CD14-positive monocyte (primary cell): Measurements from ENCODE around the gene CDK3. TPM values are rescaled to one million over a fixed set of nuclear protein-coding genes. Genes with fewer than 3 reads are reported as not detected.

Source experiments
- DNase-seq, 3 donors: peaks; one replicate each; pipeline ENCODE4 v3.0.0-alpha.2; 2011 to 2022
- H2AFZ ChIP-seq: 2 replicates; pipeline ENCODE4 v1.6.0; 2012; ENCODE audit warnings: mild to moderate bottlenecking, low read depth, low read length, inconsistent platforms; ENCODE audit not compliant: insufficient read depth, poor library complexity, severe bottlenecking
- H3K27ac ChIP-seq, 2 donors: 1 replicate in 1 of 2; 2 replicates in 1 of 2; pipeline ENCODE4 v1.5.1; 2012 to 2013; ENCODE audit warnings: low read length in 2 of 2, control low read depth in 1 of 2, inconsistent platforms in 1 of 2, low read depth in 1 of 2, mild to moderate bottlenecking in 1 of 2
- H3K27me3 ChIP-seq, 2 donors: one replicate each; pipeline versions ENCODE4 v1.6.0 to v1.6.1; 2011 to 2013; ENCODE audit warnings: low read length in 2 of 2; ENCODE audit not compliant: control insufficient read depth in 2 of 2, insufficient read depth in 2 of 2
- H3K36me3 ChIP-seq, 2 donors: replicated peaks in 1 of 2; 1 replicate in 1 of 2; 2 replicates in 1 of 2; pipeline versions ENCODE4 v1.5.1 to v1.6.1; 2012 to 2013; ENCODE audit warnings: low read length in 2 of 2, control low read depth in 1 of 2, inconsistent platforms in 1 of 2, mild to moderate bottlenecking in 1 of 2; ENCODE audit not compliant: insufficient read depth in 2 of 2, control insufficient read depth in 1 of 2
- H3K4me1 ChIP-seq, 2 donors: 1 replicate in 1 of 2; 2 replicates in 1 of 2; pipeline versions ENCODE4 v1.5.1 to v1.6.1; 2012 to 2013; ENCODE audit warnings: low read length in 2 of 2, control low read depth in 1 of 2, inconsistent platforms in 1 of 2, mild to moderate bottlenecking in 1 of 2, moderate library complexity in 1 of 2; ENCODE audit not compliant: insufficient read depth in 2 of 2, control insufficient read depth in 1 of 2
- H3K4me2 ChIP-seq: replicated peaks from 2 replicates; pipeline ENCODE3; 2012; ENCODE audit warnings: low read length, moderate library complexity, mild to moderate bottlenecking; ENCODE audit not compliant: poor library complexity, severe bottlenecking; ENCODE audit errors: extremely low read depth
- H3K4me3 ChIP-seq, 3 experiments: fragments of 200-600 bp in 1 of 3; sonication (generic) in 1 of 3; replicated peaks in 1 of 3; 1 replicate in 2 of 3; 2 replicates in 1 of 3; pipeline ENCODE4 v1.5.1; 2011 to 2013; ENCODE audit warnings: low read length in 3 of 3, mild to moderate bottlenecking in 3 of 3, control low read depth in 2 of 3, low read depth in 2 of 3, inconsistent platforms in 1 of 3, moderate library complexity in 1 of 3
- H3K79me2 ChIP-seq: 2 replicates; pipeline ENCODE4 v1.6.0; 2012; ENCODE audit warnings: mild to moderate bottlenecking, control low read depth, inconsistent platforms, low read length, moderate library complexity; ENCODE audit not compliant: insufficient read depth
- H3K9ac ChIP-seq: 2 replicates; pipeline ENCODE4 v1.6.0; 2017; ENCODE audit warnings: low read length, mild to moderate bottlenecking; ENCODE audit not compliant: insufficient read depth, poor library complexity, severe bottlenecking
- H3K9me3 ChIP-seq, 2 donors: replicated peaks in 1 of 2; 1 replicate in 1 of 2; 2 replicates in 1 of 2; pipeline versions ENCODE4 v1.5.1 to v1.6.1; 2012 to 2013; ENCODE audit warnings: low read length in 2 of 2, control low read depth in 1 of 2; ENCODE audit not compliant: control insufficient read depth in 1 of 2, insufficient read depth in 1 of 2
- H4K20me1 ChIP-seq: 2 replicates; pipeline ENCODE4 v1.6.0; 2012; ENCODE audit warnings: mild to moderate bottlenecking, low read length, control low read depth, moderate library complexity; ENCODE audit not compliant: insufficient read depth
- H3K27ac Mint-ChIP-seq, 7 donors: one replicate each; pipeline ENCODE4 v1.8.0; 2020; ENCODE audit warnings: mild to moderate bottlenecking in 7 of 7, mixed read lengths in 7 of 7, moderate library complexity in 6 of 7, inconsistent platforms in 2 of 7
- H3K27me3 Mint-ChIP-seq, 3 donors: one replicate each; pipeline ENCODE4 v1.8.0; 2021 to 2022; ENCODE audit warnings: low read depth in 3 of 3, mild to moderate bottlenecking in 3 of 3, mixed read lengths in 3 of 3, moderate library complexity in 3 of 3, inconsistent platforms in 1 of 3
- H3K36me3 Mint-ChIP-seq, 2 donors: one replicate each; pipeline ENCODE4 v1.8.0; 2020; ENCODE audit warnings: mixed read lengths in 2 of 2, inconsistent platforms in 1 of 2, mild to moderate bottlenecking in 1 of 2
- H3K4me1 Mint-ChIP-seq: one replicate; pipeline ENCODE4 v1.8.0; 2020; ENCODE audit warnings: mild to moderate bottlenecking, mixed read lengths
- H3K4me3 Mint-ChIP-seq, 2 donors: one replicate each; pipeline ENCODE4 v1.8.0; 2020; ENCODE audit warnings: mild to moderate bottlenecking in 2 of 2, mixed read lengths in 2 of 2, moderate library complexity in 1 of 2
- H3K9me3 Mint-ChIP-seq, 7 donors: one replicate each; pipeline ENCODE4 v1.8.0; 2020 to 2022; ENCODE audit warnings: mixed read lengths in 7 of 7, mild to moderate bottlenecking in 6 of 7, moderate library complexity in 6 of 7, inconsistent platforms in 2 of 7
- CTCF ChIP-seq: fragments of 200-600 bp; IDR thresholded peaks from one replicate; pipeline ENCODE4 v1.8.0; 2022; ENCODE audit warnings: antibody characterized with exemption, mild to moderate bottlenecking
- WGBS: methylation state at CpG from one replicate; pipeline ENCODE4 v1.1.5; 2013; ENCODE audit warnings: missing lambda C conversion rate; ENCODE audit not compliant: insufficient coverage; 5-methylcytosine and 5-hydroxymethylcytosine counted together
- intact Hi-C, 2 donors: fragments of 100-400 bp; cut with micrococcal nuclease; formaldehyde crosslinking; loops; one replicate each; pipeline versions ENCODE4 v1.15.0 to v1.15.1; 2023
- polyA plus RNA-seq, 3 donors: library from polyadenylated mRNA; depleted of rRNA in 1 of 3; unstranded in 2 of 3; stranded (reverse) in 1 of 3; fragments of 300-500 nt in 2 of 3; fragments of >200 nt in 1 of 3; fragmentation: Illumina TruSeq in 2 of 3; gene quantifications; 1 replicate in 2 of 3; 2 replicates in 1 of 3; pipeline ENCODE4 v1.2.3, GENCODE V29; 2012 to 2021

Gene CDK3
- polyA plus RNA-seq, 3 donors, result 25.5 TPM; not detected in 2

DNA sequence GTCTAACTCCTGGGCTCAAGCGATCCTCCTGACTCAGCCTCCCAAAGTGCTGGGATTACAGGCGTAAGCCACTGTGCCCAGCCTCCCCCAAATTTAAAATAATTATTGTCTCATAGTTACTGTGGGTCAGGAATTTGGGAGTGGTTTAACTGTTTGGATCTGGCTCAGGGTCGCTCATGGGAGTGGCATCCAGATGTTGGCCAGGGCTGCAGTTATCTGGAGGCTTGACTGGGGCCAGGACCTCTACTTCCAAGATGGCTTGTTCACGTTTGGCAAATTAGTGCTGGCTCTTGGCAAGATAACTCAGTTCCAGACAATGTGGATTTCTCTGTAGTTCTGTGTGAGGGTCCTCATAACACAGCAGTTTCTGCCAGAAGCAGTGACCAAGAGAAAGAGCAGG, 13.6 kb upstream of the CDK3 start:
- H3K4me2 ChIP-seq, result no peak overlapping the region
- H2AFZ ChIP-seq, result no peak overlapping the region
- peaks cover 19% of the 10 kb centered on the region for H3K4me1 Mint-ChIP-seq
- peaks cover 3 to 26% of the 10 kb centered on the region in 2 donors for H3K36me3 ChIP-seq
- H3K4me3 Mint-ChIP-seq, result no peak overlapping the region
- 95% methylated on average over 3 of the region's 4 CpGs for WGBS
- H3K9me3 Mint-ChIP-seq, result peaks cover 0 to 1% (median 0%) of the 10 kb centered on the region in 7 donors
- no peak overlapping the region for H3K27ac Mint-ChIP-seq
- H3K9me3 ChIP-seq, result no peaks in the 10 kb centered on the region
- no peak overlapping the region for H3K4me3 ChIP-seq
- H4K20me1 ChIP-seq, result no peaks in the 10 kb centered on the region
- DNase-seq, result no peak
- no peak overlapping the region for H3K9ac ChIP-seq
- no peaks in the 10 kb centered on the region for H3K79me2 ChIP-seq
- H3K36me3 Mint-ChIP-seq, result peaks cover 24 to 32% of the 10 kb centered on the region in 2 donors
- no peaks in the 10 kb centered on the region for H3K27me3 ChIP-seq
- H3K27me3 Mint-ChIP-seq, result no peaks in the 10 kb centered on the region
- TF ChIP-seq CTCF, result no peak
- H3K4me1 ChIP-seq, result peaks cover 20 to 23% of the 10 kb centered on the region in 2 donors
- intact Hi-C loops, result no loop called here
- H3K27ac ChIP-seq, result no peak overlapping the region

- H3K9ac ChIP-seq, result no peak overlapping the region
- no peaks in the 10 kb centered on the region for H3K79me2 ChIP-seq
- peaks cover 9 to 11% of the 10 kb centered on the region in 2 donors for H3K4me1 ChIP-seq
- H3K4me2 ChIP-seq, result no peak overlapping the region
- H3K27me3 Mint-ChIP-seq, result peaks cover 0 to under 1% (median 0%) of the 10 kb centered on the region in 3 donors
- peaks cover 0 to 1% (median 0%) of the 10 kb centered on the region in 7 donors for H3K9me3 Mint-ChIP-seq
- H2AFZ ChIP-seq, result no peak overlapping the region
- H4K20me1 ChIP-seq, result no peaks in the 10 kb centered on the region
- peak overlapping the region in 1 of 7 donors; percentile 46 for H3K27ac Mint-ChIP-seq
- no peak overlapping the region for H3K4me3 ChIP-seq
- no peaks in the 10 kb centered on the region for H3K27me3 ChIP-seq
- WGBS, result 97% methylated on average over 8 of the region's 9 CpGs
- H3K36me3 ChIP-seq, result peaks cover 19 to 45% of the 10 kb centered on the region in 2 donors
- H3K36me3 Mint-ChIP-seq, result peaks cover 37 to 63% of the 10 kb centered on the region in 2 donors
- H3K4me3 Mint-ChIP-seq, result no peak overlapping the region
- peaks cover 12% of the 10 kb centered on the region for H3K4me1 Mint-ChIP-seq
- intact Hi-C loops, result no loop called here
- no peak for TF ChIP-seq CTCF
- no peak for DNase-seq
- H3K9me3 ChIP-seq, result no peaks in the 10 kb centered on the region
- H3K27ac ChIP-seq, result no peak overlapping the region
These were observed 9.3 kb upstream of the CDK3 start for GRCh38 chr17:75991396-75991795.
